Measurements from ENCODE around the gene SAMD1. TPM values are rescaled to one million over a fixed set of nuclear protein-coding genes. Genes with fewer than 3 reads are reported as not detected.

SAMD1 gene
- total and polyA plus RNA-seq, 9 of the 15 experiments (the other 6 are each of a cell fraction or from before 2014, with no cell fraction given): 2.9 to 96.0 (median 43.5) TPM

- TF ChIP-seq ZNF280A (IDR thresholded peaks at IDR 0.05; ENCODE audit: low read depth, partially characterized antibody) (no peak), ZFX (CRISPR knock-in tag; IDR thresholded peaks at IDR 0.05) (peak; percentile 3; the same call in 1 of the 2 replicates), HNRNPK (IDR thresholded peaks at IDR 0.05; ENCODE audit: low read depth, low read length, poor library complexity, severe bottlenecking) (no peak), POLR2H (tag; IDR thresholded peaks at IDR 0.05; ENCODE audit: low read depth) (peak; percentile 95), ZNF699 (CRISPR knock-in tag; IDR thresholded peaks at IDR 0.05; ENCODE audit: insufficient replicate concordance) (no peak), CBX3 (IDR thresholded peaks at IDR 0.05; ENCODE audit: borderline replicate concordance in 1 of 2, low read length in 2 of 2) (no peak), TOE1 (IDR thresholded peaks at IDR 0.05; ENCODE audit: borderline replicate concordance) (no peak), TOE1 (CRISPR knock-in tag; IDR thresholded peaks at IDR 0.05; ENCODE audit: borderline replicate concordance, low read depth) (no peak), ZNF79 (CRISPR knock-in tag; IDR thresholded peaks at IDR 0.05; ENCODE audit: low read depth) (no peak), THAP7 (CRISPR knock-in tag; IDR thresholded peaks at IDR 0.05) (no peak), SMARCE1 (IDR thresholded peaks at IDR 0.05) (no peak), NR1H2 (CRISPR knock-in tag; IDR thresholded peaks at IDR 0.05) (0 out of 2 replicates have a peak, but pooled peaks have one; percentile 25), EWSR1 (IDR thresholded peaks at IDR 0.05; ENCODE audit: borderline replicate concordance, low read depth, partially characterized antibody) (no peak), ZNF398 (CRISPR knock-in tag; IDR thresholded peaks at IDR 0.05) (no peak), RBM39 (optimal IDR thresholded peaks at IDR 0.05; ENCODE audit: low read depth, low read length) (no peak), CLOCK (CRISPR knock-in tag; IDR thresholded peaks at IDR 0.05; ENCODE audit: borderline replicate concordance) (no peak), ZNF324 (CRISPR knock-in tag; IDR thresholded peaks at IDR 0.05) (no peak), ZNF77 (CRISPR knock-in tag; IDR thresholded peaks at IDR 0.05) (no peak)
Observed at GRCh38 chr19:14136509-14137281, 46.1 kb upstream of the SAMD1 start, which contains the start of gene ASF1B (continued).
